Duodenal mucosa (tissue), 2 donors: Measurements from ENCODE around the gene MYD88.

Experiments
- H3K27ac ChIP-seq: one replicate; pipeline ENCODE4 v1.7.0; 2013; ENCODE audit warnings: low read depth, low read length
- H3K27me3 ChIP-seq, 2 donors: one replicate each; pipeline ENCODE4 v1.7.0; 2013; ENCODE audit warnings: low read length in 2 of 2, control low read depth in 1 of 2; ENCODE audit not compliant: insufficient read depth in 2 of 2, control insufficient read depth in 1 of 2
- H3K36me3 ChIP-seq, 2 donors: one replicate each; pipeline ENCODE4 v1.7.0; 2013; ENCODE audit warnings: low read length in 2 of 2, control low read depth in 1 of 2; ENCODE audit not compliant: insufficient read depth in 2 of 2, control insufficient read depth in 1 of 2
- H3K4me1 ChIP-seq, 2 donors: one replicate each; pipeline ENCODE4 v1.7.0; 2013; ENCODE audit warnings: low read length in 2 of 2, control low read depth in 1 of 2; ENCODE audit not compliant: insufficient read depth in 2 of 2, control insufficient read depth in 1 of 2
- H3K4me3 ChIP-seq, 2 donors: one replicate each; pipeline ENCODE4 v1.7.0; 2013; ENCODE audit warnings: low read length in 2 of 2, low read depth in 1 of 2
- H3K9ac ChIP-seq, 2 donors: one replicate each; pipeline ENCODE4 v1.7.0; 2013; ENCODE audit warnings: low read length in 2 of 2, low read depth in 1 of 2
- H3K9me3 ChIP-seq, 2 donors: one replicate each; pipeline ENCODE4 v1.7.0; 2013; ENCODE audit warnings: low read length in 2 of 2, control low read depth in 1 of 2; ENCODE audit not compliant: control insufficient read depth in 1 of 2

Gene MYD88

DNA sequence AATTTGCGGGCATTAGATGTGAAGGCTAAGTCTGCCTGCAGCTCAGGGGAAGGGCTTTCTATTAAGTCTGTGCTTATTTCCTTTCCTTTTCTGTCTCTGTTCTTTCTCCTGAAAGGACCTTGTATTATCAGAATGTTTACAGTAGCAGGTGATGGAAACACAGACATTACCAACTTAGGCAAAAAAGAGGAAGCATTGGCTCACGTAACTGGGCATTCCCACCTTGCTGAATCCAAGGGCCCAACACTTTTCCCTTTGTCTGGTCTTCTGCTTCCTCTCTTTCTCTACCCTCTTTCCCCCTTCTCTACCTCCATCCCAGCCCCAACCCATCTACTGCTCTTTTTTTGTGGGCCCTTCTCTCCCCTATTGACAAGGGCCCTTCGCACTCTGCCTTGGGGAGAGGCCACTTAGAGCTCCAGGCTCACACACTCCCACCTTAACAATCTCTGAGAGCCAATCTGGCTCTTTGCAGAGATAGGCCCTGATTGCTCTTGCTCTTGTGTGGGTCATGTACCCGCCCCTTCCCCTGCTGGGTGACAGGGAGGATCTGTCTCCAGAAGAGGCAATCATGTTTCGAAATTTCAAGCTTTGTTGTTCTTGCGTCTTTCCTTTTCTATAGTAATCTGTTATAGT lies 36.5 kb upstream of the MYD88 start:
- no peak overlapping the region for H3K27ac ChIP-seq

DNA sequence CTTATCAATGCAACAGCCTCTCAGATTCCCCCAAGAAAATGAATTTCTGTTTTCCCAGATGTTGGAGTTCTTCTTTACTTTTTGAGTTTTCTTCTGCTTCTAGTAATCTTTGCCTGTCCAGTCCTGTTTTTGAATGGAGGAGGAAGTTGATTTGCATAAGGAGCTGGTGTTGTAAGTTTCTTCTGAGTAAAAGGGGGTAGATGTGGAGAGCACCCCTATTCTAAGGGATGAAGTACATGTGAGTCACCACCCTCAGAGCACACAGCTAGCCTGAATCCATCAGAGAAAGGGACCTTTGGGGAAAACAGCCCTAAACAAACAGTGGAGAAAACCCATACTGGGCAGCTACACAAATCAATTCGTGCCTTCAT lies 36.0 kb upstream of the MYD88 start:
- Histone ChIP-seq H3K4me3 (no peak overlapping the region), H3K36me3 (no peaks in the 10 kb centered on the region), H3K27ac (no peak overlapping the region), H3K27me3 (peaks cover 0 to 3% of the 10 kb centered on the region in 2 donors), H3K9ac (no peak overlapping the region), H3K4me1 (no peaks in the 10 kb centered on the region), H3K9me3 (peaks cover 0 to 3% of the 10 kb centered on the region in 2 donors)

More for the DNA sequence above, 36.5 kb upstream of the MYD88 start:
- Histone ChIP-seq H3K4me1 (no peaks in the 10 kb centered on the region), H3K36me3 (no peaks in the 10 kb centered on the region), H3K4me3 (no peak overlapping the region), H3K27me3 (peaks cover 0 to 3% of the 10 kb centered on the region in 2 donors), H3K9me3 (peaks cover 0 to 3% of the 10 kb centered on the region in 2 donors), H3K9ac (no peak overlapping the region)

DNA sequence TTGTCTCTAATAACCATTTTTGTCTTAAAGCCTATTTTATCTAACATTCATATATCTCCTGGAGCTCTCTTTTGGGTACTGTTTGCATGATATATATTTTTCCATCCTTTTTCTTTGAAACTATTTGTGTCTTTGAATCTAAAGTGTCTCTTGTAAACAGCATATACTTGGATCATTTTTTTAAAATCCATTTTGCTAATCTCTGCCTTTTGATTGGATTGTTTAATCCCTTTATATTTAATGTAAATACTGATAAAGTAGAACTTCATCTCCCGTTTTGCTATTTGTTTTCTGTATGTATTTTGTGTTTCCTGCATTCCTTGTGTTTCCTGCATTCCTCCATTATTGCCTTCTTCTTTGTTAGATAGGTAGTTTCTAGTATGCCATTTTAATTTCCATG lies 32.9 kb upstream of the MYD88 start:
- H3K4me1 ChIP-seq, result no peaks in the 10 kb centered on the region
- no peaks in the 10 kb centered on the region for H3K27me3 ChIP-seq
- H3K36me3 ChIP-seq, result no peaks in the 10 kb centered on the region
- peaks cover 0 to 3% of the 10 kb centered on the region in 2 donors for H3K9me3 ChIP-seq
- H3K9ac ChIP-seq, result no peak overlapping the region
- H3K27ac ChIP-seq, result no peak overlapping the region
- H3K4me3 ChIP-seq, result no peak overlapping the region

- no peak overlapping the region for H3K27ac ChIP-seq
Measured at GRCh38 chr3:38107911-38108648, 30.4 kb upstream of the MYD88 start.

DNA sequence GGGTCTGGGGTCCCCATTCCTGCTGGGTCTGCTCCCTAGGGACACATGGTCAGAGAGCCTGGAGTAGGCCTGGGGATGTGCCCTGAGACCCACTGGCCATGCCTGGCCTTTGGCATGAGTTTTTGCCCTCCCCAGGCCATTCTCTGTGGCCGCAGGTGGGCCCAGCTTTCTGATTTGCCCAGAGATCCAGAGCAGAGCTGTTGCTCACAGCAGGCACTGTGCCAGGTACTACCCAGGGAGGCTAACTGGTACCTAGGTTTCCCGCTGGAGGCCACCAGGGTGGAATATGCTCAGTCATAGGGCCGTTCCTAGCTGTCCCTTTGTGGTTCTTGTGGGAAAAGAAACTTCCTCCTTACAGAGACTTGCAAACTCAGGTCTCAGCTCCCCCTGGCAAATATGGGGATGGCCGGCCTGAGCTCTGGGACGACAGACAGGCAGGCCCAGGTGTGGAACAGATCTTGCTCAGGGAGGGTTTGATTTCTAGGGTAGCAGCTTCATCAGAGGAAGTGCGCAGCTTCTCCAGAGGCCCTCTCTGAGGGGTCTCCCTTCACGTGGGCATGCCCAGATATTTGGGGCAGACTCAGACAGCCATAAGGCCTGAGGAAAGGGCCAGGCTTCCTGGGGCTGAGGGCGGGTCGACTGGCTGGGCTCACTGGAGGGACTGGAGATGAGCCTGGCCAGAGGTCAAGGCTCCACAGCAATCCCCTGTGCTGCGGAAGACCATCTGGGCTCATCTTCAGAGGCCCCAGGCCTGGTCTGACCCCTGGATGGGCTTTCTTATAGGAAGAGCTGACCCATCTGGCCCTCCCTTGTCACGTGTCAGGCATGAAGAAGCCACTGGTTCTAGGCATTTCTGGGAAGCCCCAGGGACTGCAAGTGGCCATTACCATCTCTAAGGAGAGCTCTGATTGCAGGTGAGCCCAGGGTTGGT lies 29.5 kb upstream of the MYD88 start:
- no peaks in the 10 kb centered on the region for H3K36me3 ChIP-seq
- peaks cover 0 to 3% of the 10 kb centered on the region in 2 donors for H3K9me3 ChIP-seq
- H3K4me3 ChIP-seq, result no peak overlapping the region
- no peaks in the 10 kb centered on the region for H3K4me1 ChIP-seq
- no peak overlapping the region for H3K9ac ChIP-seq
- H3K27me3 ChIP-seq, result no peaks in the 10 kb centered on the region
- H3K27ac ChIP-seq, result no peak overlapping the region

More at GRCh38 chr3:38107911-38108648, 30.4 kb upstream of the MYD88 start:
- Histone ChIP-seq H3K4me1 (no peaks in the 10 kb centered on the region), H3K27me3 (no peaks in the 10 kb centered on the region), H3K9ac (no peak overlapping the region), H3K36me3 (no peaks in the 10 kb centered on the region), H3K9me3 (peaks cover 0 to 3% of the 10 kb centered on the region in 2 donors), H3K4me3 (no peak overlapping the region)

- no peak overlapping the region for H3K4me3 ChIP-seq
- H3K9ac ChIP-seq, result no peak overlapping the region
- peaks cover 0 to 3% of the 10 kb centered on the region in 2 donors for H3K9me3 ChIP-seq
- no peak overlapping the region for H3K27ac ChIP-seq
- no peaks in the 10 kb centered on the region for H3K27me3 ChIP-seq
- H3K36me3 ChIP-seq, result no peaks in the 10 kb centered on the region
- no peaks in the 10 kb centered on the region for H3K4me1 ChIP-seq
Measured at GRCh38 chr3:38109580-38110313, 28.7 kb upstream of the MYD88 start.

DNA sequence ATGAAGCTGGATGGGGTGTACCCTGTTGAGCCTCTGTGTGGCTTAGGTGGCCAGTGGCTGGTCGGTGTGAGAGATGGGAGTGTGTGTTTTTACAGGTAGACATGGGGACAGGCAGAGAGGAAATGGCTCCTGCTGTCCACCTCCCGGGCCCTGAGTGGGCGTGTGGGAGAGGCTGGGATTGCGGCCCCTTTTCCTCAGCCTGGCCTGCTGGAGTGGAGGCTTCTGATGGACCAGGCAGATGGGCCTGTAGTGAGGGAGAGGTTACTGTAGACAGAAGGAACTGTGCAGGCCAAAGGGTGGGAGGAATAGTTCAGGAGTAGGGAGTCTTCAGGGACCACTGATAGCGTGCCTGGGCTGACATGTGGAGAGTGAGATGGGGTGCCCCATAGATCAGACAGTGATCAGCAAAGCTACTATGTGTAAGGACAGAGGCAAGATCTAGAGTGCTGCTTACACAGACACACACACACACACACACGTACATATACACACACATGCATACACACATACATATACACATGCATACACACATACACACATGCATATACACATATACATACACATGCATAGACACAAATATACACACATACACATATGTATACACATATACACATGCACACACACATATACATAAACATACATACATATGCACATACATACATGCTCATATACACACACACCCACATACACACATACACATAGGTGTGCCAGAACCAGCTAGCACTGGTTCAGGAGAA lies 28.0 kb upstream of the MYD88 start:
- H3K27ac ChIP-seq, result no peak overlapping the region
- peaks cover 0 to 3% of the 10 kb centered on the region in 2 donors for H3K9me3 ChIP-seq
- H3K36me3 ChIP-seq, result no peaks in the 10 kb centered on the region
- no peaks in the 10 kb centered on the region for H3K27me3 ChIP-seq
- no peak overlapping the region for H3K4me3 ChIP-seq
- no peak overlapping the region for H3K9ac ChIP-seq
- no peaks in the 10 kb centered on the region for H3K4me1 ChIP-seq

GRCh38 chr3:38111201-38111600 lies 27.3 kb upstream of the MYD88 start:
- Histone ChIP-seq H3K36me3 (no peaks in the 10 kb centered on the region), H3K27me3 (no peaks in the 10 kb centered on the region), H3K27ac (no peak overlapping the region), H3K4me1 (no peaks in the 10 kb centered on the region), H3K4me3 (no peak overlapping the region), H3K9me3 (no peaks in the 10 kb centered on the region), H3K9ac (no peak overlapping the region)

DNA sequence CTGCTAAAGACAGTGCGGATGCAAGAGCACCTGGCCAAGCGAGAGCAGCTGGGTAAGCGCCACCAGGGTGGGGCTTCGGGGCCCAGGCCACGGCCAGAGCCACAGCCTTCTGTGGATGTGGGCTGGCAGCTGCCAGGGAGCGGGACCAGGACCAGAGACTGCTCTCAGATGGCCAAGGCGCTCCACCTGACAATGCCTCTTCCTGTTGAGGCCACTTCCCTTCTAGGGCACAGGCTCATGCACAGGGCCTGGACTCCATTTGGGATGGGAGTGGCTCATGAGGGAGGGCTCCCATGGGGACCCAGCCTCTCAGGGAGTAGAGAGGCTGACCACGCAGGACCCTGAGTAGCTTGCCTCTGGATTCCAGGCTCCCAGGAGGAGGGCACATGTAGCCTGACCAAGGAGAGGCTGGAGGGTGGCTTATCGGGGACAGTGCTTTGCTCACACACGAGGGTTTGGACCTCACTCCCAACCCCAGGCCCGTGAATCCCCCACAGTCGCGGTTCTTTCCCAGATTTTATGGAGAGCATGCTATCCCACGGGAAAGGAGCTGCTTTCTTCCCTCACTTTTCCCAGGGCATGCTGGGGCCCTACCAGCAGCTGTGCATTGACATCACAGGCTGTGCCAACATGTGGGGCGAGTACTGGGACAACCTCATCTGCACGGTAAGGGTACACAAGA lies 26.6 kb upstream of the MYD88 start:
- H3K9me3 ChIP-seq, result no peaks in the 10 kb centered on the region
- no peak overlapping the region for H3K4me3 ChIP-seq
- no peaks in the 10 kb centered on the region for H3K4me1 ChIP-seq
- H3K36me3 ChIP-seq, result no peaks in the 10 kb centered on the region
- no peak overlapping the region for H3K27ac ChIP-seq
- H3K27me3 ChIP-seq, result no peaks in the 10 kb centered on the region
- no peak overlapping the region for H3K9ac ChIP-seq
